ENCODE data around the gene ANKRD11.
"Not testable (repeated sequence)": the region's sequence is repeated elsewhere in the genome, so short reads cannot be mapped to it uniquely, and the experiment has no call there.

The ANKRD11 gene

DNA sequence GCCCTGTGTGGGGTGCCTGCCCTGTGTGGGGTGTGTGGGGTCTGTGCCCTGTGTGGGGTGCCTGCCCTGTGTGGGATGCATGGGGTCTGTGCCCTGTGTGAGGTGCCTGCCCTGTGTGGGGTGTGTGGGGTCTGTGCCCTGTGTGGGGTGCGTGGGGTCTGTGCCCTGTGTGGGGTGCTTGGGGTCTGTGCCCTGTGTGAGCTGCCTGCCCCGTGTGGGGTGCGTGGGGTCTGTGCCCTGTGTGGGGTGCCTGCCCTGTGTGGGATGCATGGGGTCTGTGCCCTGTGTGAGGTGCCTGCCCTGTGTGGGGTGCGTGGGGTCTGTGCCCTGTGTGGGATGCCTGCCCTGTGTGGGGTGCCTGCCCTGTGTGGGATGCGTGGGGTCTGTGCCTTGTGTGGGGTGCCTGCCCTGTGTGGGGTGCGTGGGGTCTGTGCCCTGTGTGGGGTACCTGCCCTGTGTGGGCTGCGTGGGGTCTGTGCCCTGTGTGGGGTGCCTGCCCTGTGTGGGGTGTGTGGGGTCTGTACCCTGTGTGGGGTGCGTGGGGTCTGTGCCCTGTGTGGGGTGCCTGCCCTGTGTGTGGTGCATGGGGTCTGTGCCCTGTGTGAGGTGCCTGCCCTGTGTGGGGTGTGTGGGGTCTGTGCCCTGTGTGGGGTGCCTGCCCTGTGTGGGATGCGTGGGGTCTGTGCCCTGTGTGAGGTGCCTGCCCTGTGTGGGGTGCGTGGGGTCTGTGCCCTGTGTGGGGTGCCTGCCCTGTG, 190.8 kb downstream of the ANKRD11 start:
- not testable (repeated sequence) for DNase-seq (ENCODE audit: low read depth in 2 of 2)

GRCh38 chr16:89298623-89299225, 191.6 kb downstream of the ANKRD11 start:
- DNase-seq (ENCODE audit: low read depth in 2 of 2) = no peak

DNA sequence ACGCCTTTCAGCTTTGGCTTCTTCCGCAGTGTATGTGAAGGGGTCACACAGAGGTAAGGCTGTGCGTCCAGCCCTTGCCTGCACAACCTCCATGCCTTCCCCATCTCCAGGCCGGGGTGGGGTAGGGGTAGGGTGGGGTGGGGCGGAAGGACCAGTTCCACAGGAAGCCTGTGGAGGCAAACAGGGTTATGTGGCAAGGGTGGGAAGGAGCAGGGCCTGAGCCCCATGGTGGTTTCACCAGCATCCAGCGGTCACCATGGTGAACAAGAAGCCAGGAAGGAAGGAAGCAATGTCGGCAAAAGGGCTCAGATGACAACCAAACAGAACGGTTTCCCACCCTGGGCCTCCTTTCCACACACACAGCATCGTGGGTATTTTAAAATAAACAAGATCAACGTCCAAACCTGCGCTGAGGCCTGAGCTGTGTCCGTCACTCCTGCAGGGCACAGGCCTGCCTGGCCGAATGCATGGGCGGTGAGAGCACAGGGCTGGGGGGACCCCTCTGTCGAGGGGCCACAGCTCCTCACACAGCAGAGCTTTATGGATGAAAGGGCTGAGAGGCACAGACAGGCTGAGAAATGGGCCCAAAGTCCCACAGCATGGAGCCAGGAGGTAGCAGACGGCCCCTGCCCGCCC, 192.3 kb downstream of the ANKRD11 start:
- DNase-seq (ENCODE audit: low read depth in 2 of 2) = no peak

DNA sequence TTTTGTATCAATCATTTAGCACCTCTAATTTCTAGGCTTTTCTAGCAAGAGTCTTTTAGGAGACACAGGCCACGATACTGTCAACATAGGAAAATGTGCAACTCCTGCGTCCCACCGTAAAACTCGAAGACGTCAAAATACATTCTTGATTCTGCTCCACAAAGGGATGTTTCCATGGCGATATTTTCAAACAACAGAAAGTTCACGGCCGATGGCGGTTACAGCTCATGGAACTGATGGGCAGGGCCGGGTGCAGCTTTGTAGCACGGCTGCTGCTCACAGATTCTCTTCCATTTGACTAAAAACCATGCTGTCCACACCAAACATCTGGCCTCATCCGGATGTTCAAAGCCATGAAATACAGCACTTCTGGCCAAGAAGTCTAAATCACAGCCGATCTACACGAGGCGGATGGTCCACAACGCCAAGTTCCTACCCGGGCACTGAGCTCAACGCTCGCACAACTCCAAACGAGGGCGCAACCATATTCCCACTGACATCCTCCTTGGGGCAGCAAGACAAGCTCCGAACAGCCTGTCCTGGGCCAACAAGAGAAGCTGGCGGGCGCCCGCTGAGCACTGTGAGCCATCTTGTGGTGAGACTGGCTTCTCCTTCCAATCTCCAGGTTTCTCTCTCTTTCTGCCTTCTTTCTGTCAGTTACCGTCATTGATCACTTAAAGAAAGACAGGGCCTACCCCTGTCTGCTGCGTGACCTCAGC, 193.0 kb downstream of the ANKRD11 start:
- no peak for DNase-seq (ENCODE audit: low read depth in 2 of 2)

GRCh38 chr16:89295915-89296314, 194.4 kb downstream of the ANKRD11 start:
- DNase-seq (ENCODE audit: low read depth in 2 of 2) = no peak

DNA sequence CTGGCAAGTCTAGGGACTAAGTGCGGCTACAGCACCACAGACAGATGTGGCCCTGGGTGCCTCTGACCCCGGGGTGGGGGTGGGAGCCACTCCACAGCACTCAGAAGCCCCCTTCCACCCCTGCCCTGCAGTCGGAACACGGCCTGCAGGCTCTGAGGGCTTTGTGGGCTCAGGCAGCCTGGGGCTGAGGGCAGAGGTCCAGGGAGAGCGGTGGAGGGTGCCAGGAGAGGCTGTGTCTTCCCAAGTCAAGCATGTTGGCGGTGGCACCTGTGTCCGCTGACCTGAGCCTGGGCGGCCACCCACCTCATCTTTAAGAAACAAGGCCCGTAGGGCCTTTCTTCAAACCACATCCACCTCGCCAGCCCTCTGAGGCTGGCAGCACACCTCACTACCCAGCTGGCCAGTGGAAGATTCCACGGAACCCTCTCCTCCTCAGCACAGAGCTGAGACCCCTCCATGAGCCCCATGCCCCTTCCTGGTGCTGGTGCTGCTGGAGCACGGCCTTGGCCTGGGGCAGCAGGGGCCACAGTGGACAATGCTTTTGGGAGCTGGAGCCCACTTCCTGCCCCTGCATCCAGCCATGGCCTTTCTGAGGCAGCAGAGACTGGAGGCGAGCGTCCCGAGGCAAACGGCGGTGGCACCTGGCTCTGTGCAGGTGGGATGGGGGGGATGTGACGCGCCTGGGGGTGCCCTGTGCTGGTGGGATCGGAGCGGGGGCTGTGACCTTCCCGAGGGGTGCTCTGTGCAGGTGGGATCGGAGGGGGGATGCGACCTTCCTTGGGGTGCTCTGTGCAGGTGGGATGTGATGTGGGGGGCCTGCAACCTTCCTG, 195.1 kb downstream of the ANKRD11 start:
- DNase-seq (ENCODE audit: low read depth in 2 of 2) = no peak

- DNase-seq (ENCODE audit: low read depth in 2 of 2) = no peak
Measured at GRCh38 chr16:89294486-89294885, 195.9 kb downstream of the ANKRD11 start.

- DNase-seq (ENCODE audit: low read depth in 2 of 2) = no peak
Measured at GRCh38 chr16:89293276-89294143, 196.9 kb downstream of the ANKRD11 start.

DNA sequence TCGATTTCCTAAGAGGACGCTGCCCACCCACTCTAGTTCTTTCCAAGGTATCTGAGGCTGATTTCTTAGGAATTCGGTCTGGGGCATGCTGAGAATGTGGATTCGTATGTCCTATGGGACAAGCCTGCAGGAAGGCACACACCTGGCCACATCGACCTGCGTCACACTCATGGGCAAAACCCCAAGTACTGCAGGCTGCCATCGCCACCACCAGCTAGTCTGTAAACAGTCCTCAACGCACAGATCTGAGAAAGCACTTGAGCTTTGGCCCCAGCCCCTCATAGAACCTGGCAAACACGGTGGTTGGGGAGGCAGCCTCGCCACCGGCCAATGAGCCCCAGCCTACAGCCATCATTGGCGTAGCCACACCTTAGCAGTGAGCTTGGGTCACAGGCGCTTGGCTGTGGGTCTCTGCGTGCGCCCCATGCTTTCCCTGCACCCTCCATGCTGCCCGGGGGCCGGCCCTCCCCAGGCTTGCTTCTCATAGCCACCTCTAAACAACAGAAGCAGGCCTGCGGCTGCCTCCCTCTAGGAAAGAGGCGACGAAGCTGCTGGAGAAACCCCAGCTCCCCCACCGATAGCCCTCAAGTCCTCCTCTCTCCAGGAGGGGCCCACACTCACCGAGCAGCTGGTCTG, 197.8 kb downstream of the ANKRD11 start:
- no peak for DNase-seq (ENCODE audit: low read depth in 2 of 2)

DNA sequence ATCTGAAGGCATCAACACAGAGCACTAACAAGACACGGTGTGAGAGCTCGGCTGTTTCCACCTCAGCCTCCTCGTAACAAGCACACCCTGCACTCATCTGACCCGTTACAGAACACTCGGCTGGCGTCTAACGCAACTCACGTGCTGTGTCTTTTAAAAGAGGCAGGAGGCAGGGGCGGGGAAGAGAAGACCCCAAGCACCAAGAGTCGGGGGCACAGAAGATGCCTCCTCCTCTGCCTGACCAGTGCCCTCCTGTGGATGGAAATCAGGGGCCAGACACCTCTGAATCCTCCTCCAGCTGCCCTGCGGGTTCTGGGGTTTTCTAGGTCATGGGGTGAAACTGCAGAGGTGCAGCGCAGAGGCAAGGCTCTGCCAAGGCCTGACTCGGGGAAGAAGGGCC, 198.6 kb downstream of the ANKRD11 start:
- DNase-seq (ENCODE audit: low read depth in 2 of 2) = no peak

DNA sequence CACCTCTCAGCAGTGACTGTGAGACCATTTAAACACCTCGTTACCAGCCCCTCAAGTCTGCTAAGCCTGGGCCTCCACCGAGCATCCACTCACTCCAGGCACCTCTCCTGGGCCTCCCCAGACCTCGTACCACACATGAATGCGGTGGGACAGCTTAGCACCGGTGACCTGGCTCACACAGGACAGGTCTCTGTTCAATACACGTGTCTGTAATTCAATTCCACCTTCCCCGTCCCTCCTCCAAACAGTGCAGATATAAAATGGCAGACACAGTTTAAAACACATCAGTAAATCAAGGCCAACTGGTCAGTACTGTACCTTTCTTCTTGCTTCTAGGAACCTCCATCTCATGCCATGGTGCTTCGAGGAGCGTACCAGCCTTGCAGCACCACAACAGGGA, 199.0 kb downstream of the ANKRD11 start:
- DNase-seq (ENCODE audit: low read depth in 2 of 2) = no peak

GRCh38 chr16:89290887-89291286, 199.5 kb downstream of the ANKRD11 start:
- no peak for DNase-seq (ENCODE audit: low read depth in 2 of 2)

DNA sequence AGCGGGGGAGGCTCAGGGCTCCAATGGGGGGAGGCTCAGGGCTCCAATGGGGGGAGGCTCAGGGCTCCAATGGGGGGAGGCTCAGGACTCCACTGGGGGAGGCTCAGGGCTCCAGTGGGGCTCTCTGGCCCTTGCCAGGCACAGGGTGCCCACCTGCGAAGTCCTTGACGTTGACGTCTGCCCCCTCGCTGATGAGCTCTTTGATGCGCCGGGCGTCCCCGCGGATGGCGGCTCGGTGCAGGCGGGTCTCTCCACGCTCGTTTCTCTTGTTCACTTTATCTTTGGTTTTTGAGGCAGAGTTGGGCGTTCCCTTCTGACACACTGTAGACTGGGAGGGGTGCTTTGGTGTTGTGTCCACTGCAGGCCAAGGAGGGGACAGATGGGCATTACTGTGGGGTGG, 199.9 kb downstream of the ANKRD11 start:
- no peak for DNase-seq (ENCODE audit: low read depth in 2 of 2)

DNA sequence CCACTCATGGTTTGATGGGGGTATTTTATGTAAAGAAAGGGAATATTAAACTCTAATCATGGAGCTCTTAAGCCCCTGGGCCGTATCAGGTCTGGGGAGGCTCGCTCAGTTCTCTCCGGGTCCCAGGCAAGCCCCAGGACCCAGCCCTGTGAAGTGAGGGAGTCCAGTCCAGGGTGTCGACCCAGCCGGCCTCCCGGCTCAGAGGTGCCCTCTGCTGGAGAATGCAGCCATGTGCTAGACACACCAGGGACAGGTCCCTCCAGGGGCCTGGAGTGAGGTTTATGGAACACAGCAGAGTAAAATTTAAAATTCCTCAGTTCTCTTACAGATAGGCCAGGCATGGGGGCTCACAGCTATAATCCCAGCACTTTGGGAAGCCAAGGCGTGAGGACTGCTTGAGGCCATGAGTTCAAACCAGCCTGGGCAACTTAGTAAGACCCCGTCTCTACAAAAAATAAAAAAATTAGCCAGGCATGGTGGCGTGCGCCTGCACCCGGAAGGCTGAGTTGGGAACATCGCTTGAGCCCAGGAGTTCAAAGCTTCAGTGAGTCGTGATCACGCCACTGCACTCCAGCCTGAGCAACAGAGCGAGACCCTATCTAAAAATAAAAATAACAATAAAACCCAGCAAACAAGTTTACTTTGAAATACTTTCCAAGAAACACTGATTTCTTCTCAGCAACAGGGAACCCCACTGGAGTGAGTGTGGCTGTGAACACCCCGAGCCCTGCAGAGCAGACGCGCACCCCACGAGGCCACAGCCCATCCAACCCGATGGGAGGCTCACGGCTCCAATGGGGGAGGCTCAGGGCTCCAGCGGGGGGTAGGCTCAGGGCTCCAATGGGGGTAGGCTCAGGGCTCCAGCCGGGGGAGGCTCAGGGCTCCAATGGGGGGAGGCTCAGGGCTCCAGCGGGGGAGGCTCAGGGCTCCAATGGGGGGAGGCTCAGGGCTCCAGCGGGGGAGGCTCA, 200.6 kb downstream of the ANKRD11 start:
- DNase-seq (ENCODE audit: low read depth in 2 of 2) = peak; percentile 30 to 49

DNA sequence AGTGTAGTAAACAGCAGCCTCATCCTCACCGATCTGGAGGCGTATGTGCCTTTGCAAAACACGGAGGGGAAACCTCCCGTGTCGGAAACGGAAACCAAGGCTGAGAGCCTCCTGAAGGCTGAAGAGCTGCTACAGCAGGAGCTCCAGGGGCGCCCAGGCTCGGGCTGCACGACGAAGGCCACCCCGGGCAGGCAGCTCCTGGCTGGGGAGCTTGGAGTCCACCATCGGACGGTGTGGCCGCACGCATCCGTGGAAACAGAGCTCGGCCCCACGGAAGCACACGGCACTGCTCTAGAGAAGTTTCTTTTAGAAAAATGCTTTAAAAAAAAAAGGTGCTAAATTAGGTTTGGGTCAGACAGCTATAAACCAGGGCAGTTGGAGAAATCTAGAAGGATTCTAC, 201.4 kb downstream of the ANKRD11 start:
- DNase-seq (ENCODE audit: low read depth in 2 of 2) = no peak

DNA sequence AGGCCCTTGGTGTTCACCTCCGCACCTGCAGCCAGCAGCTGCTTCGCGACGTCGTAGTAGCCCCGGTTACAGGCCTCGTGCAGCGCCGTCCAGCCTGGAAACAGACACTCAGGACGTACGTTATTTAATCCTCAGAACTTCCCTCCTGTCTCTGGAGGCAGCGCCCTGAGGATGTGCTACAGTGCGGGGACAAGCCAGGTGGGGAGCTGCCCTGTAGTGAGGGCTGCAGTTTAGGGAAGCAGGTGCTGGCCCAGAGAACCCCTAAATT, 201.8 kb downstream of the ANKRD11 start:
- DNase-seq (ENCODE audit: low read depth in 2 of 2) = no peak

GRCh38 chr16:89287777-89288576, 202.4 kb downstream of the ANKRD11 start:
- no peak for DNase-seq (ENCODE audit: low read depth in 2 of 2)

GRCh38 chr16:89286096-89286495, 204.3 kb downstream of the ANKRD11 start:
- no peak for DNase-seq (ENCODE audit: low read depth in 2 of 2)

Data from stimulated activated CD8-positive, alpha-beta memory T cell treated with anti-CD3 and anti-CD28 coated beads, Interleukin-7, amount 100 ng/mL, for 1 hour (primary cell).